Measurements from ENCODE around the gene APBA2.

DNA sequence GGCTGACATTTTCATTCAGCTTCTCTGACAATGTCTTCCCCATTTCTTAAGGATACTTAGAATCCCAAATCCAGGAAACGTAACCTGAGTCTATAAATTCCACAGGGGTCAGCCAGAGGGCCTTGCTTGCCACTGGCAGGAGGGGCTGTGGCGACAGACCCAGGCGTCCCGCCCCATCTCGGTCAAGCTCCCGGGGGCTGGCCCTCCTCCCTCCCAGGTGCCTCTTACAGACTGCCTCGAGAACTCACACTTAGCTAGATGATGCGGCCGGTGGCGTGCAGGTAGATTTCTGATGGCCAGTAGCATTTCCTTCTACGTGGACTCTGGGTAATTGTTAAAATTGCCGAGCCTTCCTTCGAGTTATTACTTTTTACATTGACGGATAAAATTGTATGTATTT, 211.4 kb downstream of the APBA2 start:
- no peak for TF ChIP-seq POLR2AphosphoS5 (IDR thresholded peaks at IDR 0.05)
- TF ChIP-seq, protein P1, sequence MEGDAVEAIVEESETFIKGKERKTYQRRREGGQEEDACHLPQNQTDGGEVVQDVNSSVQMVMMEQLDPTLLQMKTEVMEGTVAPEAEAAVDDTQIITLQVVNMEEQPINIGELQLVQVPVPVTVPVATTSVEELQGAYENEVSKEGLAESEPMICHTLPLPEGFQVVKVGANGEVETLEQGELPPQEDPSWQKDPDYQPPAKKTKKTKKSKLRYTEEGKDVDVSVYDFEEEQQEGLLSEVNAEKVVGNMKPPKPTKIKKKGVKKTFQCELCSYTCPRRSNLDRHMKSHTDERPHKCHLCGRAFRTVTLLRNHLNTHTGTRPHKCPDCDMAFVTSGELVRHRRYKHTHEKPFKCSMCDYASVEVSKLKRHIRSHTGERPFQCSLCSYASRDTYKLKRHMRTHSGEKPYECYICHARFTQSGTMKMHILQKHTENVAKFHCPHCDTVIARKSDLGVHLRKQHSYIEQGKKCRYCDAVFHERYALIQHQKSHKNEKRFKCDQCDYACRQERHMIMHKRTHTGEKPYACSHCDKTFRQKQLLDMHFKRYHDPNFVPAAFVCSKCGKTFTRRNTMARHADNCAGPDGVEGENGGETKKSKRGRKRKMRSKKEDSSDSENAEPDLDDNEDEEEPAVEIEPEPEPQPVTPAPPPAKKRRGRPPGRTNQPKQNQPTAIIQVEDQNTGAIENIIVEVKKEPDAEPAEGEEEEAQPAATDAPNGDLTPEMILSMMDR (IDR thresholded peaks at IDR 0.05): no peak
- TF ChIP-seq POLR2A (IDR thresholded peaks at IDR 0.05; ENCODE audit: low read depth): no peak
- TF ChIP-seq EP300 (IDR thresholded peaks at IDR 0.05): no peak
